Kidney (tissue), 14 donors: Measurements from ENCODE around the gene GPC4. TPM values are rescaled to one million over a fixed set of nuclear protein-coding genes. Genes with fewer than 3 reads are reported as not detected.

Source experiments
- DNase-seq, 5 donors: peaks; one replicate each; pipeline ENCODE4 v3.0.0-alpha.2; 2013 to 2020
- FAIRE-seq: peaks from 2 replicates; lab custom pipeline; 2012; peaks lifted over from hg19 to GRCh38; lab: Jason Lieb, UNC
- H3K27ac ChIP-seq, 2 donors: one replicate each; pipeline ENCODE4 v1.7.0; 2013; ENCODE audit warnings: low read depth in 2 of 2, low read length in 2 of 2, inconsistent platforms in 1 of 2
- H3K27me3 ChIP-seq: one replicate; pipeline ENCODE4 v1.7.1; 2013; ENCODE audit warnings: low read length, inconsistent platforms; ENCODE audit not compliant: control insufficient read depth, insufficient read depth
- H3K36me3 ChIP-seq, 3 donors: one replicate each; pipeline versions ENCODE4 v1.7.0 to v1.7.1; 2013; ENCODE audit warnings: low read length in 3 of 3, control low read depth in 1 of 3, inconsistent platforms in 1 of 3; ENCODE audit not compliant: insufficient read depth in 3 of 3, control insufficient read depth in 2 of 3
- H3K4me1 ChIP-seq, 3 donors: one replicate each; pipeline versions ENCODE4 v1.7.0 to v1.7.1; 2013; ENCODE audit warnings: low read length in 3 of 3, inconsistent platforms in 1 of 3, low read depth in 1 of 3; ENCODE audit not compliant: control insufficient read depth in 2 of 3, insufficient read depth in 2 of 3
- H3K4me3 ChIP-seq, 3 donors: one replicate each; pipeline versions ENCODE4 v1.7.0 to v1.8.1; 2013; ENCODE audit warnings: low read length in 3 of 3, control low read depth in 1 of 3, inconsistent platforms in 1 of 3
- H3K9ac ChIP-seq, 3 donors: one replicate each; pipeline versions ENCODE4 v1.7.0 to v1.7.1; 2013; ENCODE audit warnings: low read length in 3 of 3, control low read depth in 1 of 3, inconsistent platforms in 1 of 3
- H3K9me3 ChIP-seq, 3 donors: one replicate each; pipeline versions ENCODE4 v1.7.0 to v1.7.1; 2013; ENCODE audit warnings: low read length in 3 of 3, control low read depth in 1 of 3, inconsistent platforms in 1 of 3; ENCODE audit not compliant: control insufficient read depth in 2 of 3, insufficient read depth in 1 of 3
- CTCF ChIP-seq: IDR thresholded peaks from 3 replicates; pipeline ENCODE4 v1.5.1; 2012; ENCODE audit warnings: mild to moderate bottlenecking, moderate library complexity, borderline replicate concordance; ENCODE audit not compliant: insufficient read depth; ENCODE audit errors: extremely low read depth
- intact Hi-C: fragments of 100-400 bp; cut with DNase I; formaldehyde crosslinking; loops from one replicate; pipeline ENCODE4 v1.11.1; 2022
- polyA plus RNA-seq: library from polyadenylated mRNA; stranded (reverse); fragments of 350-450 nt; fragmentation: Illumina TruSeq; extraction: RNeasy Lipid Tissue Mini Kit (QIAGEN cat#74804); gene quantifications from one replicate; pipeline ENCODE4 v1.2.3, GENCODE V29; 2014; ENCODE audit warnings: low read depth, low replicate concordance; ENCODE audit not compliant: insufficient read depth
- total RNA-seq: library from RNA; stranded (reverse); fragmentation: NEBNext Ultra II Directional; extraction: Animal tissue kit (Norgen Biotek cat#: 25700); gene quantifications from one replicate; pipeline ENCODE4 v1.2.1, GENCODE V29; 2021
- donor health status: control.
- donor health status: control.
- donor health status: control.
- donor health status: control.
- donor health status: control.
- donor health status: DM: yes; HTN: yes; CAD: no.
- donor health status: Normal renal cell carcinoma (clear cell type).

The GPC4 gene
- total and polyA plus RNA-seq, 2 donors from 2014 or later, result 19.5 to 70.3 TPM

- Histone ChIP-seq H3K36me3 (no peaks in the 10 kb centered on the region), H3K27me3 (no peaks in the 10 kb centered on the region), H3K9ac (no peak overlapping the region), H3K27ac (no peak overlapping the region), H3K4me3 (no peak overlapping the region), H3K9me3 (no peaks in the 10 kb centered on the region), H3K4me1 (peaks cover 0 to 3% (median 2%) of the 10 kb centered on the region in 3 donors)
- no peak for DNase-seq
- no peak for FAIRE-seq
- intact Hi-C loops, result no loop called here
- no peak for TF ChIP-seq CTCF
Observed at GRCh38 chrX:133333154-133333750, 82.0 kb downstream of the GPC4 start.

- FAIRE-seq, result no peak
- no peak for TF ChIP-seq CTCF
- no peaks in the 10 kb centered on the region for H3K9me3 ChIP-seq
- peaks cover 0 to 3% (median 2%) of the 10 kb centered on the region in 3 donors for H3K4me1 ChIP-seq
- DNase-seq, result no peak
- no peak overlapping the region for H3K27ac ChIP-seq
- H3K4me3 ChIP-seq, result no peak overlapping the region
- no peaks in the 10 kb centered on the region for H3K27me3 ChIP-seq
- intact Hi-C loops, result no loop called here
- no peaks in the 10 kb centered on the region for H3K36me3 ChIP-seq
- H3K9ac ChIP-seq, result no peak overlapping the region
Observed at GRCh38 chrX:133332737-133333136, 82.6 kb downstream of the GPC4 start.

DNA sequence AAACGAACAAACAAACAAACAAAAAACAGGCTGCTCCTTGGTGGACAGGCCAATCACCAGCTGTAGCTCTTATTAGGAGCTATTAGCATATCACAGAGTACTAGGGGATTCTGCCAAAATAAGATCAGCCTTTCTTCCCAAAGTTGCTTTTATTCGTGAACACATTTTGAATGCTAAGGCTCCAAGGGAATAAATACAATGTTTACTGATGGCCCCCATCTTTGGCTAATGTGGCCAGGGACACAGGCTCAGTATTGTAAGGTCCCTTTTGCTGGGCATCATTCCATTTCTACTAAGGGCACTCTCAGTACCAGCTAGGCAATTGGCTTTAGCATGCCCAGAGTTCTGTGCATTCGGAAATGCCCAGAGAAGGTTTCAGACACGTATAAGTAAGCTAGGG lies 84.3 kb downstream of the GPC4 start:
- TF ChIP-seq CTCF, result no peak
- H3K9ac ChIP-seq, result no peak overlapping the region
- no peaks in the 10 kb centered on the region for H3K27me3 ChIP-seq
- no peak for DNase-seq
- no peak for FAIRE-seq
- no peaks in the 10 kb centered on the region for H3K36me3 ChIP-seq
- H3K4me1 ChIP-seq, result peaks cover 0 to 3% (median 2%) of the 10 kb centered on the region in 3 donors
- H3K9me3 ChIP-seq, result no peaks in the 10 kb centered on the region
- H3K27ac ChIP-seq, result no peak overlapping the region
- H3K4me3 ChIP-seq, result no peak overlapping the region
- intact Hi-C loops, result no loop called here

- no peaks in the 10 kb centered on the region for H3K9me3 ChIP-seq
- intact Hi-C loops, result no loop called here
- no peak overlapping the region for H3K27ac ChIP-seq
- no peak overlapping the region for H3K9ac ChIP-seq
- H3K36me3 ChIP-seq, result no peaks in the 10 kb centered on the region
- DNase-seq, result no peak
- H3K4me3 ChIP-seq, result no peak overlapping the region
- H3K4me1 ChIP-seq, result no peaks in the 10 kb centered on the region
- FAIRE-seq, result peak; percentile 41
- H3K27me3 ChIP-seq, result no peaks in the 10 kb centered on the region
- no peak for TF ChIP-seq CTCF
Observed at GRCh38 chrX:133325422-133325821, 89.9 kb downstream of the GPC4 start.
